HEK293T (cell line): ENCODE results near the gene COG2.

ENCODE experiments used
- ARNT ChIP-seq: fragments of 450-650 bp; IDR thresholded peaks from 2 replicates; pipeline ENCODE4 v1.6.1; 2017; ENCODE audit warnings: mild to moderate bottlenecking
- BHLHE40 ChIP-seq: fragments of 450-650 bp; IDR thresholded peaks from 2 replicates; pipeline ENCODE4 v1.6.1; 2016; ENCODE audit warnings: mild to moderate bottlenecking, moderate library complexity, borderline replicate concordance
- CTBP1 ChIP-seq: fragments of 450-650 bp; IDR thresholded peaks from 2 replicates; pipeline ENCODE4 v1.6.1; 2016; ENCODE audit warnings: borderline replicate concordance
- ELF4 ChIP-seq: fragments of 450-650 bp; IDR thresholded peaks from 2 replicates; pipeline ENCODE4 v1.6.1; 2017; ENCODE audit warnings: antibody characterized with exemption
- FOXA1 ChIP-seq: fragments of 450-650 bp; IDR thresholded peaks from 2 replicates; pipeline ENCODE4 v1.6.1; 2016; ENCODE audit warnings: mild to moderate bottlenecking
- FOXK2 ChIP-seq: fragments of 450-650 bp; IDR thresholded peaks from 2 replicates; pipeline ENCODE4 v1.6.1; 2016; ENCODE audit warnings: mild to moderate bottlenecking
- FOXM1 ChIP-seq: fragments of 450-650 bp; IDR thresholded peaks from 2 replicates; pipeline ENCODE4 v1.6.1; 2017; ENCODE audit warnings: mild to moderate bottlenecking, borderline replicate concordance
- HDGF ChIP-seq: fragments of 450-650 bp; IDR thresholded peaks from 2 replicates; pipeline ENCODE4 v1.6.1; 2017; ENCODE audit warnings: antibody characterized with exemption, borderline replicate concordance
- LEF1 ChIP-seq: fragments of 450-650 bp; IDR thresholded peaks from 2 replicates; pipeline ENCODE4 v1.6.1; 2017; ENCODE audit warnings: mild to moderate bottlenecking, borderline replicate concordance
- PKNOX1 ChIP-seq: fragments of 450-650 bp; IDR thresholded peaks from 2 replicates; pipeline ENCODE4 v1.6.1; 2016
- SP1 ChIP-seq: fragments of 450-650 bp; IDR thresholded peaks from 2 replicates; pipeline ENCODE4 v1.6.1; 2017
- SUZ12 ChIP-seq: fragments of 450-650 bp; IDR thresholded peaks from 2 replicates; pipeline ENCODE4 v1.6.1; 2016; ENCODE audit warnings: mild to moderate bottlenecking
- TARDBP ChIP-seq: fragments of 450-650 bp; IDR thresholded peaks from 2 replicates; pipeline ENCODE4 v1.6.1; 2016
- ZNF384 ChIP-seq: fragments of 450-650 bp; IDR thresholded peaks from 2 replicates; pipeline ENCODE4 v1.6.1; 2016

GRCh38 chr1:230694464-230694863, 52.2 kb downstream of the COG2 start:
- TF ChIP-seq SUZ12 (no peak), PKNOX1 (no peak), ZNF384 (no peak), SP1 (no peak), LEF1 (no peak), HDGF (no peak), ARNT (no peak), TARDBP (no peak), FOXK2 (no peak), FOXM1 (no peak), BHLHE40 (no peak), CTBP1 (no peak), ELF4 (no peak), FOXA1 (no peak)
